GM19351 (cell line): ENCODE results near the gene PEAK1.
A peak's percentile ranks its signal among the peaks of the same experiment; 100 is the strongest.
"Not testable (repeated sequence)": the region's sequence is repeated elsewhere in the genome, so short reads cannot be mapped to it uniquely, and the experiment has no call there.

Source experiments
- ATAC-seq: cut with Tn5 transposase; IDR thresholded peaks from one replicate; pipeline ENCODE4 v1.9.1; 2021; ENCODE audit warnings: mild to moderate bottlenecking, moderate library complexity; ENCODE audit not compliant: unreplicated experiment

The PEAK1 gene

DNA sequence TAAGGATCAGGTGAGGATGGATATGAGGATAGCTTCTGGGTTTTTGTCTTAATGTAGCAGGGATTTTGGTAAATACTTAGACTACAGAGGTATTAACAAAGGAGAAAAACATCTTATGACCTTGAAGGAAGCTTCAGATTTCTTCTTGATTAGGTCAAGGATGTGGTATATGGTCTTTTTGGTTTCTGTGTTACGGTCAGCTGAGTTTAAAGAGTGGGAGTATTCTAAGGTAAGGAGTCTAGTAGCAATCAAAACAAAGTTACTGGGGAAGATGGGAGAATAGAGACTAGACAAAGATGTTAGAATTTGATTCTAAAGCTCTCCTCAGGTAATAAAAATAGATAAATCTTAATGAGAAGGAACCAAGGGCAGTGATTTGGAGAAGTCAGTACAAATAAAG, 7.0 kb upstream of the PEAK1 start:
- ATAC-seq: no peak

DNA sequence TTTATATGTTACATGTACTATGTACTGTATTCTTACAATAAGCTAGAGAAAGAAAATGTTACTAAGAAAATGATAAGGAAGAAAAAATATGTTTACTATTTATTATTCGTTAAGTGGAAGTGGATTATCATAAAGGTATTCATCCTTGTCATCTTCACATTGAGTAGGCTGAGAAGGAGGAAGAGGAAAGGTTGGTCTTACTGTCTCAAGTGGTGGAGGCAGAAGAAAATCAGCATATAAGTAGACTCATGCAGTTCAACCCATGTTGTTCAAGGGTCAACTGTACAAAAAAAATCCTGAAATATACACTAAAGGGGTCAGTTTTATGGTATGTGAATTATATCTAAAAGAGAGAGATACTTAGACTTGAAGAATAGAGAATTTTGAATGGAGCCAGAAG, 6.5 kb upstream of the PEAK1 start:
- ATAC-seq: no peak

DNA sequence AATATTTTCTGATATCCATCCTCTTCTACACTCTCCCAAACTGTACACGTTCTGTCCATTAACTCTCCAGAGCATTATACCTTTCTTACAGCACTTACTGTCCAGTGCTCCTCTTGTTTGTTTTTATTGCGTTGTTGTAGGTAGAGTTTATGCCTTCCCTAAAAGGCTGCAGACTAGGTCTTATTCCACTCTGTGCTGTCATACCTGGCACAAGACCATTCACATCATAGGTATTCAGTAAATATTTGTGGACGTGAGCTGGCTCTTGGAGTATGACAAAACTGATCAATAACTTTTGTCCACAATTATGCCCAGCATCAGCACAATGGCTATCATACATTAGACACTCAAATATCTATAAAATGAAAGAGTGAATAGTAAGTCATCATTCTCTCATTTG, 5.2 kb upstream of the PEAK1 start:
- ATAC-seq: no peak

DNA sequence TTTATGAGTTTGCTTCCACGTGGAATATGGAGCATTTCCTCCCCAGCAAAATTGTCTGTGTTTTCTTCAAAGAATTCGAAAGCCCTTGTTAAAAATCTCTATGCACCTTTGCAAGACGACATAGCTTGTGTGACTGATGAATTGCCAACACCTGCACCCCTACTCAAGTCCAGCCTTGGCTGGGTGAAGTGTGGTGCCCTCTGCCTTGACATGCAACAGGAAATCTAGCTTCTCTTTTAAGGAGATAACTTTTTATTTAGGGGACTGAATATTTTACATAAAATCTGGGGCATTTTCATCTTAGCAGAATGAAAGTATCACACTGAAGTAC, 1.4 kb upstream of the PEAK1 start:
- ATAC-seq: no peak

DNA sequence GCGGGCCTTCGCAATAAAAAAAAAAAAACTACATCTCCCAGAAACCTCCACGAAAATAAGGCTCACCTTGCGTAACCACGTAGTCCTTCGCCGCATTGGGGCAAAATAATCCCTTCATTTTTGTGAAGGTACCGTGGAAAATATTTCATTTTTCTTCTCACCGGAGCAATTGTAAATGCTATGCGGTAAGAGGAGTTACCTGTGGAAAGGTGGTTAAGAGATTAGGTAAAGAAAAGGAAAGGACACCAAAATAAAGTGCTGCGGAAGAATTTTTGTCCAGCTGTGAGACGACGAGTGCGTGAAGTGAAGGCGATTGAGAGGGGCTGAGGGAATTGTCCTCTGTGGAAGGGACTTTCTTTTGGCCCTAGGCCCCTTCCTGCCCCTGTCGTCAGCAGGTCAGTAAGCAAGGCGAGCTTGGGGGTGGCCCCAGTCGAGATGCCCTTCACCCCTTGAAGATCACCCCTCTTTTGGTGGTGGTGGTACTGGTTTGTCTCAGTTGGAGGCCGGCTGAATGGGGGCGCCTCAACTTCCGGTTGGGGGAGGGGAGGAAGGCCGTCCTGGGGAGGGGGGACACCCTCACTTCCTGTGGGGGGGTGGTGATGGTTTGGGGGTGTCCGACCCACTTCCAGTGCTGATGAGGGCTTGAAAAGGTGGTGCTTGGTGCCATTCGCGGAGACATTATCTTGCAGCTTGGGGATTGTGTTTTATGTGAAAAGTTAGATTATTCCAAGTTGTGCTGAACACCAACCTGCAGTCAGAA, 886 bp upstream of the PEAK1 start, which contains the start of gene HMG20A:
TSS of gene HMG20A (plus strand) at position 279 of the 760 bp plus-strand sequence. CDS start 37,520 bp downstream, outside the sequence.
- peak; percentile 37 for ATAC-seq

DNA sequence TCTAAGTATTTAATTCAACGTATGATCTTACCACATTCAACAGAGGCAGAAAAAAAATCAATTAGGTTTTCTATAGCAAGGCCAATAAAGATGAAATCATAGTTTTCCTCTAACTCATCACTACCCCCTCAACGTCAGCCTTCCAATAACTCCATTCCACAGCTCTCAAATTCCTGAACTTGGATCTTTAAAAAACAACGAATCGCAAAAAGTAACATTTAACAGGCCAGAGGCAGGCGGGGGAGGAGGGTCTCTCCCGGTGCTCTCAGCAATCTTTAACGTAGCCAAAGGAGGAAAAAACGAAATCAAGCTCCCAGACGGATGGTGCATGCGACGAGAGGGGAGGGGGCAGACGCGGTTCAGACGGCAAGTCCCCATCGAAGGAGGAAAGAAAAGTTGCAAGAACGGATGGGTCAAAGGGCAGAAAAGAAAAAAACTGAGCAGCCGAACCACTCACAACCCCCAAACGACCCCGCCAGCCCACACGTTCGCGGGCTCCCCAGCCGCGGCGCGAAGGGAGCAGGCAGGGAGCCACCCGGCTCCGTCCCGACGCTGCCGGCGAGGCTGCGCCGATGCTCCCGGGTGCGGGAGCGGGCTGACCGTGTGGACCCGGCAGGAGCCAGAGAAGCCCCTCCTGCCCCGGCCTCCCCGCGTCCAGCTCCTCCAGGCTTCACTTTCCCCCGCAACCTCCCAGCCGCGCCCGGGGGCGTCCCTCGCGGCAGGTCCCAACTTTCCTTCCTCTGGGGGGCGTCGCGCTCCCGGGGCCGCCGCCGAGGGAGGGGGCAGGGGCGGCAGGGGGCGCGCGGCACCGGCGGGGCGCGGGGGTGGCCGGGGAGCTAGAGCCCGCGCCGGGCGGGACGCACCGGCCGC, 703 bp downstream of the PEAK1 start:
- ATAC-seq: peak; percentile 10

DNA sequence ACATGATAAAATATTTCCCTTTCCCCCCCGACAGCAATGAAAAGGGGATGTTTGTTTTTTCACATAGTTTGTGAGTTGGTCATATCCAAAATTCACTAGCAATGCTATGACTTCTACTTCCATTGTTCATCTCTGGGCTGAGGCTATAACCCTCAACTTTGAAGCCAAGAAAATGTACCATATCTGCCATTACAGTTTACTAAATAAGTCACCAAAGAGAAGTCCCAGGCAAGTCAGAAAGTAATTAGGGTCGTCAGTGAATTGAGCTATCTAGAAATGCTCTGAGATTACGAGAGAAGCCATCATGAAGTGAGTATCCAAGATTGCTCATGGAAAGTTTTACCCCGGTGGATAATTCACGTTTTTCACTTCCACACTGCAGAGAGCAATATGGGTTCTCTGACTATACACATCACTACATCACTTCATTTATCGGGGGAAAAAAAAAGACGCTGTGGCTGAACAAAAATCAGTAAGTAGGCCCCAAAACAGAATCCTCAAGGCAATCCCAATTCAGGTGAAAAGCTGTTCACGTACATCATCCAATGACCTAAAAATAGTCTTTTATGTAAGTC, 1.4 kb downstream of the PEAK1 start:
- no peak for ATAC-seq

DNA sequence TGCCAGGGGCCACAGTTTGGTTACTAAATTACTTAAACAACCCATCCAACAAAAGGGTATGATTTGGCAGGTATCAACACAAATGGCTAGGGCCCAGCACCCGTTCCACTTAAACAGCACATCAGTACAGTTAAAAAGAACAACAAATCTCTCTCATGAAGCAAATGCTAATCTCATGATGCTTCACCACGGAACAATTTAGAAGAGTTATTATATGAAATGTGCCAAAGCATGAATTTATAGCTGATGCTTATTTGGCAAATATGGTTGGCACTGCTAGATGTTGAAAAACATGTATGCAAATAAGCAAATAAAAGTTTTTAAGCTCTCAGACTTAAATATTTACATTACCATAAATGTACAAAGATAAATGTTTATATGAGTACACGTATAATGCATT, 2.3 kb downstream of the PEAK1 start:
- ATAC-seq: no peak

DNA sequence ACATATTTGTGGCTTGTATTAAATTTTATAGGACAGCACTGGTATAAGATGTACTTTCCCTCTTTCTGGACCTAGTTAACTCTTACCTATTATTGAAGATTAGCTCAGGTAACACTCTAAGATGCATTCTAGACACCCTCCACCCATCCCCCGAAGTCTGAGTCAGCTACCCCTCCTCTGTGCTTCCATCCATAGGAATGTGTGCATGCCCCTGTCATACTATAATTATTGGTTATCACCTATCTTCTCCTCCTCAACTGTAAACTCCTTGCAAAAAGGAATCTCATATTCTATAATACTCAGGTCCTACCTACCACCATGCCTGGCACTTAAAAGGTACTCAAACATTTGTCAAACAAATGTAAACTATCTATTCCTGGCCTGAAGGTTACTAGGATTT, 3.0 kb downstream of the PEAK1 start:
- ATAC-seq: no peak

DNA sequence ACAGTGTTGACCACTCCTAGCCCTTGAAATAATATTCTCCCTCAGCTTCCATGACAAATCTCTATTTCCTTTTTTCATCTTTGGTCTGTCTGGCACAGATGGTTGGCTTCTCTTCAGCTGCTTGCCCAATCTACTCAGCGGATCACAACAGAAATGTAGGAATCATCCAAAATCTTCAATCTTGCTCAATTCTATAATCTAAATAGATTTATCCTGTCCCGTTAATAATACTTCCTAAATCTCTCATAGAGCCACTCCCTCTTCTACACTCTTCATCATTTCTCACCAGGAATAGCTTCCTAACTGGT, 3.8 kb downstream of the PEAK1 start:
- ATAC-seq: no peak

DNA sequence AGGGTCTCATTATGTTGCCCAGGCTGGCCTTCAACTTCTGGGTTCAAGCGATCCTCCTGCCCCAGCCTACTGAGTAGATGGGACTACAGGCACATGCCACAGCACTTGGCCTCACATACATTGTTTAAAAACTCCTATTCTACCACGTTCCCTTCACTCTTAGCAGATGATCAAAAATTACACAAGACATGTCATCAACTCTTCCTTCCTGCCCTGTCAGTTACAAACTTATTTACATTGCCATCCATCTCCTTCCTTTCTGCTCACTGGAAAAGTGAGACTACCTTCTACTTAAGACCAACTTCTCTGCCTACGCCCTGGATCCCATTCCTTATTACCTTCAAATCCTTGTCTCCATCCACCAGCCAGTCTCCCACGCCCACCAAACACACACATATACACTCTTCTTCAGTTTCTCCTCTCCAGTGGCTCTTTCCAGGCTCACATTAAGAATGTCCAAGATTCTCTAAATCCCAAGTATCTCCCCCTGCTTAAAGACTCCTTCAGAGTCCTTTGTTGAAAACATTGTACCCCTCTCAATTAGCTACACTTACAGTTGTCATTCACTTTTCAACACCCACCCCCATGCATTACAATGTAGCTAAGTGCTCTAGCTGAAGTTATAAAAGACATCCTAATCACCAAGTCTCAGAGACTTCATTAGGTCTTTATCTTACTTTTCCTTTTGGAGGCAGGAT, 4.3 kb downstream of the PEAK1 start:
- no peak for ATAC-seq

DNA sequence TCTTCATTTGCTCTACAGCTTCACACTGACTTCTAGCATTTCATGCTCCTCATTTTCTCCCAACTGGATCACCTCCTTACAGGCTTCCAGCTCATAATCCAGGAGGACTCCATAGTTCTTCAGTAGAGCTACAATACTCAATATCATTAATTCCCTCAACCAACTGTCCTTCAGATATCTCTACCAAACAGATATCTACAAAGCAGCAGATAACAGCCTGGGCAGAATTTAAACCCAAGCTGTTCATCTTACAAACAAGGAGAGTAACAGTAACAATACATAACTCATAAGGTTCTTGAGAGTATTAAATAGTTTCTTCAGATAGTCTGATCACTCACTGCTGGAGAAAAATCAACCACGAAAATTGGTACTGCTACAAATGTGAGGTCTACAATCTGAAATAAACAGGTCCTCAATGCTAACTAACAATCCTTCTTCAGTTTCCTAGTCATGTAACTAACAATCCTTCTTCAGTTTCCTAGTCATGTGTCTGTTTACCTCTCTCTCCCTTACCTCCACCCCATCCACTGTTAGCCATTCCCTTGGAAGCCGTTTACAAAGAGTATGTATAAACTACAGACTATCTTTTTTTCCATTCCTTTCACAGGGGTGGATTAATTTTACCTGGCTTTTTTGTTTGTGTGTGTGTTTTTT, 5.0 kb downstream of the PEAK1 start:
- ATAC-seq: no peak

DNA sequence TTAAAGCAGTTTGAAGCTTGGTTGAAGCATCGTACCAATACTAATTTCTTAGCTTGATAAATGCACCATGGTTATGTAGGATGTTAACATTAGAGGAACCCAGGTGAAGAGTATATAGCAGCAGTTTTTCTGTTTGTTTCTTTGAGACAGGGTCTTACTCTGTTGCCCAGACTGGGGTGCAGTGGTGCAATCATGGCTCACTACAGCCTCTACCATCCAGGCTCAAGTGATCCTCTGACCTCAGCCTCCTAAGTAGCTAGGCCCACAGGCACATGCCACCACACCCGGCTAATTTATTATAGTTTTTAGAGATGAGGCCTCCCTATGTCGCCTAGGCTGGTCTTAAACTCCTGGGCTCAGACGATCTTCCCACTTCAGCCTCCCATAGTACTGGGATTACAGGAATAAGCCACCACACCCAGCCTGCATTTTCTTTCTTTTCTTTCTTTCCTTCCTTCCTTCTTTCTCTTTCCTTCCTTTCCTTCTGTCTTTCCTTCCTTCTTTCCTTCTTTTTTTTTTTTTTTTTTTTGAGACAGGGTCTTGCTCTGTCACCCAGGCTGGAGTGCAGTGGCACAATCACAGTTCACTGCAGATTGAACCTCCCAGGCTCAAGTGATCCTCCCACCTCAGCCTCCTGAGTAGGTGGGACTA, 6.1 kb downstream of the PEAK1 start:
- ATAC-seq: no peak

DNA sequence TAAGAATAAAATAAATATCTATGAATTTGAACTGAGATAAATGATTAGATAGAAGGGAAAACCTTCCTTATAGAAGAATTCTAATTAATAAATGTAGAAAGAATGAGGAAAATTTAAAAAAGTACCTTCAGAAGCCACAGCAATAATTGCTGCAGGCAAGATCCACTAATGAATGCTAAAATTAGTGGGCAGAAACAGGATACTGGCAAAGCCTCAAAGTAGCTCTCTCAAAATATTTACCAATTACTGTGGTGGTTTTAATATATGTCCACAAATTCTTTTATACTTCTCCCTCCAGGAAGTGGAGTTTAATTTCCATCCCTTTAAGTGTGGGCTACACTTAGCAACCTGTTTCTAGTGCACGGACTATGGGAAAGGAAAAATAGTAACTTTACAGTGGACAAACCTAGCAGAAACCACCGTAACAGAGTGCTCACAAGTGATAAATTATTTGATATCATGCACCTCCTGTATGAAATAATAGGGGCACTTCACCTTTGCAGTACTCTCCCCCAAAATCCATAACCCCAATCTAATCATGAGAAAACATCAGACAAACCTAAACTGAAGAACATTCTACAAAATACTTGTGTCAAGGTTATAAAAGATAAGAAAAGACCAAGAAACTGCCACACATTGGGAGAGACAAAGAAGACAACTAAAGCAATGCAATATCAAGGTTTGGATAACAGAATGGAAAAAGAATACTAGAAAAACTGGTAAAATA, 6.8 kb downstream of the PEAK1 start:
- ATAC-seq: no peak

DNA sequence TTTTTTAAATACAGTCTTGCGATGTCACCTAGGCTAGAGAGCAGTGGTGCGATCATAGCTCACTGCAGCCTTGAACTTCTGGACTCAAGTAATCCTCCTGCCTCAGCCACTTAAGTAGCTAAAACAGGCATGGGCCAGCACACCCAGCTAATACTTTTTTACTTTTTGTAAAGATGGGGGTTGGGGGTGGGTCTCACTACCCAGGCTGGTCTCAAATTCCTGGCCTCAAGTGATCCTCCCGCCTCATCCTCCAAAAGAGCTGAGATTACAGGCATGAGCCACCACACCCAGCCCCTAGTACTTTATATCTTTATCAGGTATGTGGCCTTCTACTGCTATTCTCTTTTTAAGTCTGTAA, 8.3 kb downstream of the PEAK1 start:
- no peak for ATAC-seq

DNA sequence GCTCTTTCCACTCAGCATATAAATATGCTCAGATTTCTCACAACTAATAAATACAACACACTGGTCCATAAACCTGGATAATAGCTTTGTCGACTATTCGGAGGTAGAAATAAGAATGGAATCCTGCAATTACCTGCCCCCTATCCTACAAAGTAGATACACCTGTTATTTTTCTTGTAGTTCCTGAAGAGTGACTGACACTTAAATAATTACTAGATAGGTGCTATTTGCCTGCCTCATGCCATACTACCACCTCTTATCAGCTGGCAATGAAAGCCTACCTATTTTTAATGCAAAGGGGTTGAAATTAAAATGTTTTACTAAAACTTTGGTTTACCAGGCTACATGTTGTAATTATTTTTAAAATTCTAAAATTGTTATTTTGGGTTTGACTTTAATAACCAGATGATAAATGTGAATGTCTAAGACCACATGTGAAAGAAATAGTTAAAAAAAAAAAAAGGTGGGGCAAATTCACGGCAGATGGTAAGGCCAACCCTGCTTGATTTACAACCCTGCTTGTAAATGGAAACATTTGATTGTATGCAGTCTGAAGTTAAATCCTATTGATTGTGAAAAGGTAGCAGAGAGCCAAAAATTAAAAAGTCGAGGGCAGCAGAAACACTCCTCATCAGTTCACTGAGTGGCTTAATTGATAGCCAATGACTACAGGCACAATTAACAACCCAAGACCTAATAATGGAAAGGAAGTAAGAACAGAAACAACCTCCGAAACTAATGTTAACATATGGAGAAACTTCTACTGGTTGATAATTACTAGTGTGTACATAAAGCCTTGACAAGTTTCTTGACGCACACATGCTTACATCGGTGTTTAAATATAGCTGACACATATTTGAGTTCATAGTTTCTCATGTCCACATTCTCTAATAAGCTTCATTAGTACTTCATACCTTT, 8.9 kb downstream of the PEAK1 start:
- no peak for ATAC-seq

DNA sequence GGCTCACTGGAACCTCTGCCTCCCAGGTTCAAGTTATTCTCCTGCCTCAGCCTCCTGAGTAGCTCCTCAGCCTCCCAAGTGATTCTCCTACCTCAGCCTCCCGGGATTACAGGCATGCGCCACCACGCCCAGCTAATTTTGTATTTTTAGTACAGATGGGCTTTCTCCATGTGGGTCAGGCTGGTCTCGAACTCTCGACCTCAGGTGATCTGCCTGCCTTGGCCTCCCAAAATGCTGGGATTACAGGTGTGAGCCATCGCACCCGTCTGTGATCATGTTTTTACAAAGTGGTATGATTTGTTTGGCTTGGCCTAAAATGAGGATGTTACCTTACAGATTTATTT, 9.8 kb downstream of the PEAK1 start:
- not testable (repeated sequence) for ATAC-seq

DNA sequence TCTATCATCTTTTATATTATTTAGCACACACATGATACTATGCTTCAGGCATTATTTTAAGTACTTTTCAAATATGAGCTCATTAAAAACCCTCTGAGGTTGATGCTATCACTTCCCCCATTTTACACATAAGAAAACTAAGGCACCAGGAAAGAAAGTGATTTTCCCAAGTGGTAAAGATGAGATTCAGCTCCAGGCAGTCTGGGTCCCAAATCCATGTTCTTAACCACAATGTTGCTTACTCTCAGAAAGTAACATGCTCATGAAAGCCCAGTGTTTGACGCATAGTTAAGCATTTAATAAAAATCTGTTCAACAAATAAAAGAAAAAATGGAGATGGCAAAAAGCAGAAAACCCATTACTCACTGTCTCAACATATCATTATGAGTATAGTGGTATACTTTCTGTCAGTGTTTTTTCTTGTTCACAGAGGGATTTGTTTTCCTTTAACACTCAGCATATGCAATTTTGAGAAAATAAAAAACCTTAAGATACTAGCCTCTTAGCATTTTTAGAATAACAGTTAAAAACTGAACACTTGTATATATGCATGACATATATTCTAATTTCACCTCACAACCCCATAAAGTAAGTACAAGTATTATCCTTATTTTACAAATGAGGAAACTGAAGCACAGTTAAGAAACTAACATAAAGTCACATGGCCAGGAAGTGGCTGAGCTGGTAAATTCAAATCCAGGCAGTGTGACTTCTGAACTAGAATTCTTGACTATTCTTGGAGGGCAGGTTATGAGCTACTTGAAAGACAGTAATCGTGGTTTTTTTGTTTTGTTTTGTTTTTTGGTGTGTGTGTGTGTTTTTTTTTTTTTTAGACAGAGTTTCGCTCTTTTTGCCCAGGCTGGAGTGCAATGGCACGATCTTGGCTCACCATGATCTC, 10.4 kb downstream of the PEAK1 start:
- ATAC-seq: peak; percentile 80
